ENCODE measurements around the gene PPP1R10. TPM values are rescaled to one million over a fixed set of nuclear protein-coding genes. Genes with fewer than 3 reads are reported as not detected.

Gene PPP1R10
- total and polyA plus RNA-seq, 2 experiments from 2014 or later = 34.5 to 38.6 TPM

DNA sequence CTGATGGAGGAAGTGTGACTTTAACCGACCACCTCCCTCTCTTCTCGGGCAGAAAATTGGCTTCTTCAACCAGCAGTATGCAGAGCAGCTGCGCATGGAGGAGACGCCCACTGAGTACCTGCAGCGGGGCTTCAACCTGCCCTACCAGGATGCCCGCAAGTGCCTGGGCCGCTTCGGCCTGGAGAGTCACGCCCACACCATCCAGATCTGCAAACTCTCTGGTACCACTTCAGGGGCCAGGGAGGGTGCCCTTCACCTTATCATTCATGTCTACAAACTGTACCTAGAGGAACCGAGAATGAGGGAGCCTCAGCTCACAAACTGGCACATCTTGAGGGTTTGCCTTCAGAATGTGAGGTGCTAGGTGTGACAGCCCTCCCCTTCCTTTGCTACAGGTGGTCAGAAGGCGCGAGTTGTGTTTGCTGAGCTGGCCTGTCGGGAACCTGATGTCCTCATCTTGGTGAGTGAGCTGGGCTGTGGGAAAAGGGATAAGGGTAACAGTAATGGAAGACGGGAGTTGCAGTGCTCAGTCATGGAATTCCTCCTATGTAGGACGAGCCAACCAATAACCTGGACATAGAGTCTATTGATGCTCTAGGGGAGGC lies 27.2 kb downstream of the PPP1R10 start:
- Histone ChIP-seq H3K27ac (peak overlapping the region; percentile 67), H3K9me3 (ENCODE audit: low read depth) (no peaks in the 10 kb centered on the region)

DNA sequence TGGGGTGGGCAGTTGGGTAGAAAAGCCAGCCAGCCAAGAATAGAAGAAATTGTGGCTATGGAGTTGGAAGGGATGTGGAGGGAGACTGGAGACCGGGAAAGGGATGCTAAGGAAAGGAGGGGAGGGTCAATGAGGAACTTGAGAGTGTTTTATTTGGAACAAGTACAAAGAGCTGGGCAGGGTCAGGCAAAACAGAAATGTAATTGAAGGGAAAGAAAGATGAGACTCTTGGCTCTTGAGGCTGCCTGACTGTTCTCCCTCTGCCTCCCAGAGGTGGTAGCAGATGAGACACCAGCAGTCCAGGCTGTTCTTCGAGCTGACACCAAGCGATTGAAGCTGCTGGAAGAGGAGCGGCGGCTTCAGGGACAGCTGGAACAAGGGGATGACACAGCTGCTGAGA lies 33.1 kb downstream of the PPP1R10 start:
- no peaks in the 10 kb centered on the region for H3K36me3 ChIP-seq (replicated peaks; ENCODE audit: insufficient read depth, low read depth)
- no peaks in the 10 kb centered on the region for H3K27me3 ChIP-seq
- TF ChIP-seq EZH2phosphoT487 (IDR thresholded peaks at IDR 0.05; ENCODE audit: low read depth, severe bottlenecking, unreplicated experiment) (no peak), EZH2 (IDR thresholded peaks at IDR 0.05; ENCODE audit: borderline replicate concordance) (no peak)
- TF ChIP-seq, protein P1, sequence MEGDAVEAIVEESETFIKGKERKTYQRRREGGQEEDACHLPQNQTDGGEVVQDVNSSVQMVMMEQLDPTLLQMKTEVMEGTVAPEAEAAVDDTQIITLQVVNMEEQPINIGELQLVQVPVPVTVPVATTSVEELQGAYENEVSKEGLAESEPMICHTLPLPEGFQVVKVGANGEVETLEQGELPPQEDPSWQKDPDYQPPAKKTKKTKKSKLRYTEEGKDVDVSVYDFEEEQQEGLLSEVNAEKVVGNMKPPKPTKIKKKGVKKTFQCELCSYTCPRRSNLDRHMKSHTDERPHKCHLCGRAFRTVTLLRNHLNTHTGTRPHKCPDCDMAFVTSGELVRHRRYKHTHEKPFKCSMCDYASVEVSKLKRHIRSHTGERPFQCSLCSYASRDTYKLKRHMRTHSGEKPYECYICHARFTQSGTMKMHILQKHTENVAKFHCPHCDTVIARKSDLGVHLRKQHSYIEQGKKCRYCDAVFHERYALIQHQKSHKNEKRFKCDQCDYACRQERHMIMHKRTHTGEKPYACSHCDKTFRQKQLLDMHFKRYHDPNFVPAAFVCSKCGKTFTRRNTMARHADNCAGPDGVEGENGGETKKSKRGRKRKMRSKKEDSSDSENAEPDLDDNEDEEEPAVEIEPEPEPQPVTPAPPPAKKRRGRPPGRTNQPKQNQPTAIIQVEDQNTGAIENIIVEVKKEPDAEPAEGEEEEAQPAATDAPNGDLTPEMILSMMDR (IDR thresholded peaks at IDR 0.05; ENCODE audit: poor library complexity) = no peak
- H3K9me3 ChIP-seq (ENCODE audit: low read depth) = no peaks in the 10 kb centered on the region
- 97% methylated on average over 5 of the region's 5 CpGs for WGBS (ENCODE audit: low lambda C conversion rate, missing lambda C conversion rate)
- H3K4me1 ChIP-seq (ENCODE audit: insufficient read depth) = no peaks in the 10 kb centered on the region
- no peak overlapping the region for H3K27ac ChIP-seq
- no peaks in the 10 kb centered on the region for H4K20me1 ChIP-seq (ENCODE audit: insufficient read depth, poor library complexity, severe bottlenecking)
- H3K79me2 ChIP-seq = no peaks in the 10 kb centered on the region
- no peak overlapping the region for H3K4me2 ChIP-seq
- no peak overlapping the region for H3K4me3 ChIP-seq
- no peak overlapping the region for H2AFZ ChIP-seq
- H3K9me2 ChIP-seq (replicated peaks; ENCODE audit: insufficient read depth) = no peaks in the 10 kb centered on the region
- DNase-seq (ENCODE audit: low spot score) = no peak

More for the DNA sequence above, 27.2 kb downstream of the PPP1R10 start:
- no peak for DNase-seq (ENCODE audit: low spot score)
- H4K20me1 ChIP-seq (ENCODE audit: insufficient read depth, poor library complexity, severe bottlenecking) = no peaks in the 10 kb centered on the region
- TF ChIP-seq EZH2 (IDR thresholded peaks at IDR 0.05; ENCODE audit: borderline replicate concordance) = no peak
- TF ChIP-seq, protein P1 (IDR thresholded peaks at IDR 0.05; ENCODE audit: poor library complexity) = no peak
- no peaks in the 10 kb centered on the region for H3K9me2 ChIP-seq (replicated peaks; ENCODE audit: insufficient read depth)
- WGBS (ENCODE audit: low lambda C conversion rate, missing lambda C conversion rate) = 95% methylated on average over 15 of the region's 15 CpGs
- peaks cover 9% of the 10 kb centered on the region for H3K79me2 ChIP-seq
- H3K36me3 ChIP-seq (replicated peaks; ENCODE audit: insufficient read depth, low read depth) = no peaks in the 10 kb centered on the region
- H3K4me1 ChIP-seq (ENCODE audit: insufficient read depth) = no peaks in the 10 kb centered on the region
- no peak overlapping the region for H2AFZ ChIP-seq
- no peaks in the 10 kb centered on the region for H3K27me3 ChIP-seq
- no peak overlapping the region for H3K4me2 ChIP-seq
- H3K4me3 ChIP-seq = no peak overlapping the region

DNA sequence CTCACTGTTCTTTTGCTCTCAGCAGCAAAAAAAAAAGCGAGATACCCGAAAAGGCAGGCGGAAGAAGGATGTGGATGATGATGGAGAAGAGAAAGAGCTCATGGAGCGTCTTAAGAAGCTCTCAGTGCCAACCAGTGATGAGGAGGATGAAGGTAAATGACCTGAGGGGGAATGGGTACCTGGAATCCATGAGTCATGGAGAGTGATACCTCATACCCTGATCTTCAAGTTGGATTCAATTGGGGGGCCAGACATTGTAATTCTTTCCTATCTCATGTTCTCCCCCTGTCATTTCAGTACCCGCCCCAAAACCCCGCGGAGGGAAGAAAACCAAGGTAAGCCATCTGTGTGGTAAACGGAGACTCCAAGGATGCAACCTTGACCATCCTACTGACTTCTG lies 39.0 kb downstream of the PPP1R10 start:
- Histone ChIP-seq H3K4me1 (ENCODE audit: insufficient read depth) (no peaks in the 10 kb centered on the region), H3K27ac (no peak overlapping the region), H3K4me3 (no peak overlapping the region), H3K27me3 (no peaks in the 10 kb centered on the region), H4K20me1 (ENCODE audit: insufficient read depth, poor library complexity, severe bottlenecking) (peaks cover 38% of the 10 kb centered on the region), H3K9me3 (ENCODE audit: low read depth) (no peaks in the 10 kb centered on the region), H2AFZ (no peak overlapping the region), H3K36me3 (replicated peaks; ENCODE audit: insufficient read depth, low read depth) (no peaks in the 10 kb centered on the region), H3K4me2 (no peak overlapping the region), H3K79me2 (peaks cover 38% of the 10 kb centered on the region), H3K9me2 (replicated peaks; ENCODE audit: insufficient read depth) (no peaks in the 10 kb centered on the region)
- DNase-seq (ENCODE audit: low spot score) = no peak
- WGBS (ENCODE audit: low lambda C conversion rate, missing lambda C conversion rate) = 96% methylated on average over 8 of the region's 8 CpGs
- TF ChIP-seq, protein P1 (IDR thresholded peaks at IDR 0.05; ENCODE audit: poor library complexity) = no peak
- TF ChIP-seq EZH2phosphoT487 (IDR thresholded peaks at IDR 0.05; ENCODE audit: low read depth, severe bottlenecking, unreplicated experiment) (no peak), EZH2 (IDR thresholded peaks at IDR 0.05; ENCODE audit: borderline replicate concordance) (no peak)

All from hepatocyte (in vitro differentiated cells).